ENCODE data around the gene NFAT5. TPM values are rescaled to one million over a fixed set of nuclear protein-coding genes. Genes with fewer than 3 reads are reported as not detected.
"Not testable (repeated sequence)": the region's sequence is repeated elsewhere in the genome, so short reads cannot be mapped to it uniquely, and the experiment has no call there.

The NFAT5 gene
- total RNA-seq, 1 donor from 2014 or later: 10.0 TPM

GRCh38 chr16:69727916-69728270 lies 162.1 kb downstream of the NFAT5 start:
- ATAC-seq: no peak

GRCh38 chr16:69729030-69729429 lies 163.3 kb downstream of the NFAT5 start:
- not testable (repeated sequence) for ATAC-seq; DNase-seq (ENCODE audit: low spot score)

More at GRCh38 chr16:69727916-69728270, 162.1 kb downstream of the NFAT5 start:
- DNase-seq (ENCODE audit: low spot score): no peak

- not testable (repeated sequence) for ATAC-seq; DNase-seq (ENCODE audit: low spot score)
Observed at GRCh38 chr16:69731280-69731679, 165.5 kb downstream of the NFAT5 start.

- ATAC-seq (no peak), DNase-seq (ENCODE audit: low spot score) (no peak)
Observed at GRCh38 chr16:69732101-69732500, 166.3 kb downstream of the NFAT5 start.

- ATAC-seq (no peak), DNase-seq (ENCODE audit: low spot score) (no peak)
Observed at GRCh38 chr16:69741519-69741918, 175.8 kb downstream of the NFAT5 start.

- ATAC-seq (peak; percentile 87), DNase-seq (ENCODE audit: low spot score) (peak; percentile 87)
Observed at GRCh38 chr16:69741951-69742904, 176.5 kb downstream of the NFAT5 start.

GRCh38 chr16:69744363-69745231 lies 178.8 kb downstream of the NFAT5 start:
- DNase-seq (ENCODE audit: low spot score) (no peak), ATAC-seq (no peak)

GRCh38 chr16:69745232-69745612 lies 179.5 kb downstream of the NFAT5 start:
- no peak for DNase-seq (ENCODE audit: low spot score)
- ATAC-seq: no peak

- DNase-seq (ENCODE audit: low spot score): no peak
Observed at GRCh38 chr16:69745959-69746358, 180.2 kb downstream of the NFAT5 start.

GRCh38 chr16:69747115-69747514 lies 181.3 kb downstream of the NFAT5 start:
- DNase-seq (ENCODE audit: low spot score): no peak
- ATAC-seq: no peak

More at GRCh38 chr16:69745959-69746358, 180.2 kb downstream of the NFAT5 start:
- no peak for ATAC-seq

- ATAC-seq (no peak), DNase-seq (ENCODE audit: low spot score) (no peak)
Observed at GRCh38 chr16:69748694-69749345, 183.1 kb downstream of the NFAT5 start.

- DNase-seq (ENCODE audit: low spot score): no peak
- no peak for ATAC-seq
Observed at GRCh38 chr16:69754143-69754468, 188.3 kb downstream of the NFAT5 start.

Other genes with a start within 250 kb of the NFAT5 start
- gene PDF, start 235.4 kb upstream of the NFAT5 start, total RNA-seq: 22.0 TPM
- 27.8 TPM for gene COG8, start 226.4 kb upstream of the NFAT5 start, total RNA-seq
- gene NIP7, start 226.2 kb upstream of the NFAT5 start, total RNA-seq: 8.1 TPM
- gene TMED6, start 214.2 kb upstream of the NFAT5 start, total RNA-seq: 3.1 TPM
- 12.0 TPM for gene TERF2, start 180.0 kb upstream of the NFAT5 start, total RNA-seq
- 27.1 TPM for gene CYB5B, start 141.3 kb upstream of the NFAT5 start, total RNA-seq
- 4.9 TPM for gene NQO1, start 160.6 kb downstream of the NFAT5 start, total RNA-seq
- gene NOB1, start 189.0 kb downstream of the NFAT5 start, total RNA-seq: 13.8 TPM
- gene WWP2, start 196.4 kb downstream of the NFAT5 start, total RNA-seq: 24.5 TPM